Endothelial cell of umbilical vein (primary cell): Measurements from ENCODE around the gene FOXP4. TPM values are rescaled to one million over a fixed set of nuclear protein-coding genes. Genes with fewer than 3 reads are reported as not detected.

ENCODE experiments used
- BruUV-seq: library from RNA; stranded (reverse); fragments of 400-500 nt; replicated peaks from 2 replicates; lab custom pipeline; 2021; lab: Mats Ljungman, UMichigan
- CTCF ChIA-PET: fragments of 300-600, 350-600 bp; sonication (Branson Sonifier 250); formaldehyde crosslinking; loops from one replicate; lab custom pipeline; 2021; ENCODE audit warnings: antibody characterized with exemption, inconsistent platforms; lab: Charles Lee
- POLR2A ChIA-PET: fragments of 300-600, 350-600 bp; sonication (Branson Sonifier 250); formaldehyde crosslinking; loops from one replicate; lab custom pipeline; 2021; ENCODE audit warnings: antibody characterized with exemption, inconsistent platforms; lab: Charles Lee
- DNase-seq: peaks from one replicate; pipeline ENCODE4 v3.0.0-alpha.2; 2011; ENCODE audit warnings: low read depth, low spot score
- FAIRE-seq: peaks from 2 replicates; lab custom pipeline; 2011; peaks lifted over from hg19 to GRCh38; lab: Jason Lieb, UNC
- H2AFZ ChIP-seq: 2 replicates; pipeline ENCODE4 v1.6.0; 2012; ENCODE audit warnings: low read depth, low read length, control low read depth, inconsistent platforms
- H3K27ac ChIP-seq: 2 replicates; pipeline ENCODE4 v1.5.1; 2011; ENCODE audit warnings: low read depth, mild to moderate bottlenecking, control low read depth, low read length, moderate library complexity; ENCODE audit not compliant: insufficient read depth
- H3K27me3 ChIP-seq, 2 experiments: 2 replicates each; pipeline versions ENCODE4 v1.6.0 to v1.6.1; 2011; ENCODE audit warnings: low read length in 2 of 2, mixed read lengths in 1 of 2; ENCODE audit not compliant: control insufficient read depth in 2 of 2, insufficient read depth in 2 of 2
- H3K36me3 ChIP-seq, 2 experiments: 2 replicates in 1 of 2; 3 replicates in 1 of 2; pipeline ENCODE4 v1.5.1; 2011; ENCODE audit warnings: low read length in 2 of 2, mild to moderate bottlenecking in 1 of 2, moderate library complexity in 1 of 2; ENCODE audit not compliant: control insufficient read depth in 2 of 2, insufficient read depth in 2 of 2; ENCODE audit errors: extremely low read depth in 1 of 2
- H3K4me1 ChIP-seq: 3 replicates; pipeline ENCODE4 v1.5.1; 2011; ENCODE audit warnings: mild to moderate bottlenecking, low read length; ENCODE audit not compliant: control insufficient read depth, insufficient read depth; ENCODE audit errors: extremely low read depth
- H3K4me2 ChIP-seq: 2 replicates; pipeline ENCODE4 v1.6.1; 2011; ENCODE audit warnings: low read length, control low read depth, mixed read lengths; ENCODE audit not compliant: insufficient read depth
- H3K4me3 ChIP-seq, 3 experiments: fragments of 200-600 bp in 1 of 3; sonication (generic), shearing (Covaris generic) in 1 of 3; replicated peaks in 1 of 3; 2 replicates each; pipeline ENCODE4 v1.5.1; 2011 to 2016; ENCODE audit warnings: control low read depth in 3 of 3, low read length in 3 of 3, mild to moderate bottlenecking in 2 of 3, inconsistent platforms in 1 of 3, low read depth in 1 of 3, moderate library complexity in 1 of 3; ENCODE audit not compliant: insufficient read depth in 1 of 3
- H3K79me2 ChIP-seq: 2 replicates; pipeline ENCODE4 v1.6.0; 2012; ENCODE audit warnings: low read length, inconsistent platforms; ENCODE audit not compliant: control insufficient read depth, insufficient read depth
- H3K9ac ChIP-seq: replicated peaks from 2 replicates; pipeline ENCODE3; 2011; ENCODE audit warnings: low read length, control low read depth; ENCODE audit not compliant: insufficient read depth; ENCODE audit errors: extremely low read depth
- H3K9me1 ChIP-seq: replicated peaks from 3 replicates; pipeline ENCODE4 v1.6.0; 2011; ENCODE audit warnings: mild to moderate bottlenecking, low read length; ENCODE audit not compliant: control insufficient read depth, insufficient read depth; ENCODE audit errors: extremely low read depth
- H3K9me3 ChIP-seq: replicated peaks from 2 replicates; pipeline ENCODE4 v1.5.1; 2012; ENCODE audit warnings: low read length, inconsistent platforms; ENCODE audit not compliant: control insufficient read depth, insufficient read depth
- H4K20me1 ChIP-seq: replicated peaks from 2 replicates; pipeline ENCODE3; 2011; ENCODE audit warnings: mild to moderate bottlenecking, low read length; ENCODE audit not compliant: control insufficient read depth, insufficient read depth; ENCODE audit errors: extremely low read depth
- EZH2 ChIP-seq: IDR thresholded peaks from 2 replicates; pipeline ENCODE4 v1.6.1; 2012; ENCODE audit warnings: borderline replicate concordance, low read depth, mild to moderate bottlenecking, moderate library complexity, low read length, inconsistent platforms; ENCODE audit not compliant: severe bottlenecking
- FOS ChIP-seq: IDR thresholded peaks from 2 replicates; pipeline ENCODE4 v1.6.1; 2011; ENCODE audit warnings: mild to moderate bottlenecking, low read length, moderate library complexity, borderline replicate concordance; ENCODE audit not compliant: insufficient read depth
- GATA2 ChIP-seq: IDR thresholded peaks from 2 replicates; pipeline ENCODE4 v1.7.0; 2011; ENCODE audit warnings: low read depth, mild to moderate bottlenecking, moderate library complexity, mixed read lengths, low read length; ENCODE audit not compliant: insufficient read length, insufficient read depth
- JUN ChIP-seq: IDR thresholded peaks from 2 replicates; pipeline ENCODE4 v1.6.1; 2011; ENCODE audit warnings: borderline replicate concordance, low read depth; ENCODE audit not compliant: insufficient read length, insufficient read depth
- MYC ChIP-seq: IDR thresholded peaks from one replicate; pipeline ENCODE4 v1.6.1; 2011; ENCODE audit warnings: mild to moderate bottlenecking, low read depth, low read length
- POLR2A ChIP-seq: IDR thresholded peaks from 2 replicates; pipeline ENCODE4 v1.6.1; 2012; ENCODE audit warnings: low read depth, mild to moderate bottlenecking, control low read depth, low read length
- POLR2AphosphoS5 ChIP-seq: IDR thresholded peaks from 2 replicates; pipeline ENCODE4 v1.6.1; 2012; ENCODE audit warnings: low read depth, mild to moderate bottlenecking, control low read depth, low read length, moderate library complexity; ENCODE audit not compliant: insufficient read depth
- dilution Hi-C: fragments of 300-500 bp; cut with MboI; formaldehyde crosslinking; loops from one replicate; pipeline ENCODE4 v1.15.0; 2019; ENCODE audit warnings: low sequenced_read_pairs; ENCODE audit not compliant: extremely low pct_ligation_motif_present
- intact Hi-C: fragments of 100-400 bp; cut with micrococcal nuclease; formaldehyde crosslinking; loops from one replicate; pipeline ENCODE4 v1.10.0; 2022
- polyA plus RNA-seq, 4 experiments: library from polyadenylated mRNA; depleted of rRNA in 3 of 4; stranded (reverse) in 3 of 4; unstranded in 1 of 4; fragments of >200 nt; gene quantifications; 2 replicates each; pipeline versions ENCODE4 v1.2.1 to v1.2.3, GENCODE V29; 2011 to 2012; ENCODE audit warnings: missing spikeins in 1 of 4
- total RNA-seq: library from RNA; stranded (reverse); gene quantifications from 2 replicates; pipeline ENCODE4 v1.2.3, GENCODE V29; 2021
- TF ChIP-seq, protein P1 (sequence below), 2 donors: IDR thresholded peaks; 1 replicate in 1 of 2; 2 replicates in 1 of 2; pipeline ENCODE4 v1.5.1; 2011; ENCODE audit warnings: low read length in 2 of 2, mild to moderate bottlenecking in 2 of 2, moderate library complexity in 2 of 2, control low read depth in 1 of 2, inconsistent platforms in 1 of 2, low read depth in 1 of 2; ENCODE audit not compliant: insufficient read depth in 1 of 2; ENCODE audit errors: extremely low read depth in 1 of 2
- TF ChIP-seq, protein P2 (sequence below): IDR thresholded peaks from 2 replicates; pipeline ENCODE4 v1.6.1; 2011; ENCODE audit not compliant: insufficient read depth, insufficient read length

Gene FOXP4
- total and polyA plus RNA-seq, 2 donors (not counting 3 experiments of a cell fraction or from before 2014, with no cell fraction given): 5.6 to 23.9 TPM

DNA sequence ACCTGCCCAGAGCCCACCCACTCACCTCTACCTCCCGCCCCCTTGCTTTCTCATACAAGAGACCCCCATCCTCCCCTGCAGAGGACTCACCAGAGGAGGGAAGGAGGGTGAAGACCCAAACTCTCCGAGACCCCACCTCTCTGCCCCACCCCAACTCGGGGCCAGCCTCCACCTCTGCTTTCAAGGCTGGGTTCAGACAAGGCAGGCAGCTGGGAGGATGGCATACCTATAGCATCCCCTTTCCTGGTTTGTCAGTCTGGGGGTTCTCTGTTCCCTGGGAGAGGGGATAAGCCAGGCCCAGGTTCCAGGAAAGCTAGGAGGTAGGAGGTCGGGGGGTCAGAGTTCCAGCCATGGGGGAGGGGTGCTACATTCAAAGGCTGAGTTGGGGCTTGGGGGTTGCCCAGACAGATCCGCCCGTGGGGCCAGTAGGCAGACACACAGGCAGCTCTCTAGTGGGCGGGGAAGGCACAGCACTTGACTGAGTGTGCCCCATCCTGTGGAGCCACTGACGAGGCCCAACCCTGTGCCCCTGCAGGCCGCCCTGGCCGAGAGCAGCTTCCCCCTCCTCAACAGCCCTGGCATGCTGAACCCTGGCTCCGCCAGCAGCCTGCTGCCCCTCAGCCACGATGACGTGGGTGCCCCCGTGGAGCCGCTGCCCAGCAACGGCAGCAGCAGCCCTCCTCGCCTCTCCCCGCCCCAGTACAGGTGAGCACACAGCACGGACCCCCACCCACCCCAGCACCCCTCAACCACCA is 51.2 kb downstream of the FOXP4 start:
- FAIRE-seq (no peak), DNase-seq (no peak)
- Histone ChIP-seq H2AFZ (no peak overlapping the region), H4K20me1 (no peaks in the 10 kb centered on the region), H3K9me3 (no peaks in the 10 kb centered on the region), H3K27me3 (no peaks in the 10 kb centered on the region), H3K27ac (no peak overlapping the region), H3K79me2 (no peaks in the 10 kb centered on the region), H3K4me2 (no peak overlapping the region), H3K9me1 (no peaks in the 10 kb centered on the region), H3K9ac (no peak overlapping the region), H3K36me3 (peaks cover 0 to 8% of the 10 kb centered on the region in 2 experiments), H3K4me3 (no peak overlapping the region), H3K4me1 (no peaks in the 10 kb centered on the region)
- BruUV-seq: no TSS peak
- dilution Hi-C loops: no loop called here
- ChIA-PET CTCF (interaction anchor here (1.7 to 7.9 kb wide), 3 partner anchors 85 to 174 kb away, joined by 5 to 84 read pairs (median 10); no protein-coding TSS in a partner anchor), POLR2A (no interaction called here)
- TF ChIP-seq POLR2AphosphoS5 (no peak), EZH2 (no peak), FOS (no peak), JUN (no peak), MYC (no peak), POLR2A (no peak), GATA2 (no peak)
- TF ChIP-seq, protein P1, sequence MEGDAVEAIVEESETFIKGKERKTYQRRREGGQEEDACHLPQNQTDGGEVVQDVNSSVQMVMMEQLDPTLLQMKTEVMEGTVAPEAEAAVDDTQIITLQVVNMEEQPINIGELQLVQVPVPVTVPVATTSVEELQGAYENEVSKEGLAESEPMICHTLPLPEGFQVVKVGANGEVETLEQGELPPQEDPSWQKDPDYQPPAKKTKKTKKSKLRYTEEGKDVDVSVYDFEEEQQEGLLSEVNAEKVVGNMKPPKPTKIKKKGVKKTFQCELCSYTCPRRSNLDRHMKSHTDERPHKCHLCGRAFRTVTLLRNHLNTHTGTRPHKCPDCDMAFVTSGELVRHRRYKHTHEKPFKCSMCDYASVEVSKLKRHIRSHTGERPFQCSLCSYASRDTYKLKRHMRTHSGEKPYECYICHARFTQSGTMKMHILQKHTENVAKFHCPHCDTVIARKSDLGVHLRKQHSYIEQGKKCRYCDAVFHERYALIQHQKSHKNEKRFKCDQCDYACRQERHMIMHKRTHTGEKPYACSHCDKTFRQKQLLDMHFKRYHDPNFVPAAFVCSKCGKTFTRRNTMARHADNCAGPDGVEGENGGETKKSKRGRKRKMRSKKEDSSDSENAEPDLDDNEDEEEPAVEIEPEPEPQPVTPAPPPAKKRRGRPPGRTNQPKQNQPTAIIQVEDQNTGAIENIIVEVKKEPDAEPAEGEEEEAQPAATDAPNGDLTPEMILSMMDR (IDR thresholded peaks at IDR 0.05; ENCODE audit: extremely low read depth in 1 of 2, insufficient read depth in 1 of 2, low read depth in 1 of 2, low read length in 2 of 2): no peak
- TF ChIP-seq, protein P2, sequence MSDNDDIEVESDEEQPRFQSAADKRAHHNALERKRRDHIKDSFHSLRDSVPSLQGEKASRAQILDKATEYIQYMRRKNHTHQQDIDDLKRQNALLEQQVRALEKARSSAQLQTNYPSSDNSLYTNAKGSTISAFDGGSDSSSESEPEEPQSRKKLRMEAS: no peak
- intact Hi-C loops: no loop called here
